OCI-LY7 (cell line): ENCODE measurements around the gene ATG4C. TPM values are rescaled to one million over a fixed set of nuclear protein-coding genes. Genes with fewer than 3 reads are reported as not detected.
A peak's percentile ranks its signal among the peaks of the same experiment; 100 is the strongest.

Experiments
- BruUV-seq: library from RNA; stranded (reverse); fragments of 400-500 nt; replicated peaks from 2 replicates; lab custom pipeline; 2021; lab: Mats Ljungman, UMichigan
- CTCF ChIA-PET: fragments of 300-600 bp; sonication (Branson Sonifier 250); formaldehyde crosslinking; loops from one replicate; lab custom pipeline; 2022; ENCODE audit warnings: antibody characterized with exemption; ENCODE audit not compliant: unreplicated experiment; lab: Charles Lee
- POLR2A ChIA-PET: fragments of 300-600 bp; sonication (Branson Sonifier 250); formaldehyde crosslinking; loops from one replicate; lab custom pipeline; 2022; ENCODE audit warnings: antibody characterized with exemption; lab: Charles Lee
- DNase-seq: peaks from one replicate; pipeline ENCODE4 v3.0.0-alpha.2; 2015; ENCODE audit warnings: low spot score
- H2AFZ ChIP-seq: fragments of 200-600 bp; sonication (generic), shearing (Covaris generic); 2 replicates; pipeline ENCODE4 v1.6.1; 2014; ENCODE audit warnings: mild to moderate bottlenecking, antibody characterized with exemption, low read length, moderate library complexity
- H3K27ac ChIP-seq: fragments of 200-600 bp; sonication (generic); 2 replicates; pipeline ENCODE4 v1.5.1; 2014; ENCODE audit warnings: mixed run types, low read depth, mild to moderate bottlenecking, moderate library complexity, low read length, inconsistent platforms; ENCODE audit not compliant: poor library complexity, severe bottlenecking
- H3K36me3 ChIP-seq: fragments of 200-600 bp; sonication (generic); 2 replicates; pipeline ENCODE4 v1.6.1; 2014; ENCODE audit warnings: mild to moderate bottlenecking, antibody characterized with exemption, low read length, moderate library complexity, mixed read lengths; ENCODE audit not compliant: insufficient read depth
- H3K4me1 ChIP-seq: fragments of 200-600 bp; sonication (generic); 2 replicates; pipeline ENCODE4 v1.5.1; 2014; ENCODE audit warnings: mild to moderate bottlenecking, low read length; ENCODE audit not compliant: insufficient read depth, poor library complexity, severe bottlenecking
- H3K4me2 ChIP-seq: fragments of 200-600 bp; sonication (generic); 2 replicates; pipeline ENCODE4 v1.6.1; 2014; ENCODE audit warnings: mild to moderate bottlenecking, low read length
- H3K4me3 ChIP-seq: fragments of 200-600 bp; sonication (generic); 2 replicates; pipeline ENCODE4 v1.5.1; 2014; ENCODE audit warnings: mild to moderate bottlenecking, low read depth, low read length; ENCODE audit not compliant: poor library complexity, severe bottlenecking
- H3K79me2 ChIP-seq: fragments of 200-600 bp; sonication (generic); 2 replicates; pipeline ENCODE4 v1.6.1; 2016; ENCODE audit warnings: low read depth, mild to moderate bottlenecking, low read length, moderate library complexity, mixed read lengths; ENCODE audit not compliant: insufficient read depth
- H3K9me2 ChIP-seq: fragments of 200-600 bp; sonication (generic); 2 replicates; pipeline ENCODE4 v1.6.1; 2016; ENCODE audit warnings: mild to moderate bottlenecking, low read length, mixed read lengths; ENCODE audit not compliant: insufficient read depth
- H3K9me3 ChIP-seq: fragments of 200-600 bp; sonication (generic); 2 replicates; pipeline ENCODE4 v1.6.1; 2014; ENCODE audit warnings: mild to moderate bottlenecking, mixed run types, low read length, mixed read lengths
- H4K20me1 ChIP-seq: fragments of 200-600 bp; sonication (generic); 2 replicates; pipeline ENCODE4 v1.6.1; 2014; ENCODE audit warnings: mild to moderate bottlenecking, antibody characterized with exemption, low read length, moderate library complexity, mixed read lengths; ENCODE audit not compliant: insufficient read depth
- CTCF ChIP-seq: fragments of 200-600 bp; sonication (generic); conservative IDR thresholded peaks from 2 replicates; pipeline ENCODE4 v1.5.1; 2014; ENCODE audit warnings: mild to moderate bottlenecking, antibody characterized with exemption, low read length, moderate library complexity, mixed read lengths
- EZH2phosphoT487 ChIP-seq: fragments of 200-600 bp; sonication (generic); IDR thresholded peaks from 2 replicates; pipeline ENCODE4 v1.6.1; 2018; ENCODE audit warnings: low read depth, borderline replicate concordance, mild to moderate bottlenecking, mixed run types, antibody characterized with exemption, low read length, moderate library complexity, mixed read lengths
- intact Hi-C: fragments of 100-400 bp; cut with micrococcal nuclease; formaldehyde crosslinking; loops from one replicate; pipeline ENCODE4 v1.10.0; 2022; ENCODE audit not compliant: unreplicated experiment
- total RNA-seq, 2 experiments: library from RNA; depleted of rRNA in 1 of 2; stranded (reverse); fragments of >200 nt in 1 of 2; shearing (Covaris generic) in 1 of 2; gene quantifications; 2 replicates each; pipeline ENCODE4 v1.2.3, GENCODE V29; 2014 to 2022

ATG4C gene
- total RNA-seq, 2 experiments from 2014 or later = 7.3 to 15.2 TPM

- Histone ChIP-seq H2AFZ (no peak overlapping the region), H3K36me3 (no peaks in the 10 kb centered on the region), H3K4me3 (no peak overlapping the region), H3K4me1 (peaks cover 22% of the 10 kb centered on the region), H3K9me3 (no peaks in the 10 kb centered on the region), H3K27ac (no peak overlapping the region), H3K79me2 (peaks cover 42% of the 10 kb centered on the region), H3K9me2 (no peaks in the 10 kb centered on the region), H4K20me1 (peaks cover 3% of the 10 kb centered on the region; the same call in 1 of the 2 replicates), H3K4me2 (no peak overlapping the region)
- intact Hi-C loops = loop anchor here (5.0 kb wide), 1 partner anchor 353 kb away; the partner anchor contains the start of gene USP1
- no peak for DNase-seq
- BruUV-seq = no TSS peak
- TF ChIP-seq EZH2phosphoT487 (no peak), CTCF (no peak)
- ChIA-PET POLR2A (interaction anchor here (0.6 to 1.4 kb wide), 2 partner anchors 16 to 39 kb away, joined by 3 to 4 read pairs; no protein-coding TSS in a partner anchor), CTCF (no interaction called here)
Observed at GRCh38 chr1:62790716-62791115, 6.8 kb downstream of the ATG4C start.

DNA sequence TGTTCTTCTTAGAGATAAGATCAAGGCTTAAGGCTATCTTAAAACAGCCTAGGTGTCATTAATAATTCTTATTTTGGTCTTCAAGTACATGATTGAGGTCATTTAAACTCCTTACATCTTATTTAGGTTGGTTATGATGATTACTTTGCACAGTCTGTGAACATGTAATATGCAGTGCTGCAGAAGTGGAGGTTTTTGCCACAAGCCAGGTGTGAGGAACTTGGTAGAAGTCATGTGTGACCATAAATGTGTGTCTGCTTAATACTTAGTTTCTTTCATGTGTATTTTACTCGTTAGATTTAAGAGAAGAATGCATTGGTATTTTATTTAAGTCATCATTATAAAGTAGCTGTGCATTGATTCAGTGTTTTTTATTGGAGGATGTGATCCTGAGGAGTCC, 10.1 kb downstream of the ATG4C start:
- H3K4me1 ChIP-seq = peaks cover 23% of the 10 kb centered on the region
- DNase-seq = peak; percentile 36
- ChIA-PET POLR2A (interaction anchor here (1.3 kb wide), 1 partner anchor 43 kb away, joined by 3 read pairs; no protein-coding TSS in a partner anchor), CTCF (no interaction called here)
- no peaks in the 10 kb centered on the region; the same call in 1 of the 2 replicates for H4K20me1 ChIP-seq
- H3K27ac ChIP-seq = peak overlapping the region; percentile 18
- H3K4me3 ChIP-seq = no peak overlapping the region
- H3K4me2 ChIP-seq = peak overlapping the region; percentile 36
- TF ChIP-seq CTCF (no peak), EZH2phosphoT487 (no peak)
- H2AFZ ChIP-seq = no peak overlapping the region
- no peaks in the 10 kb centered on the region for H3K9me2 ChIP-seq
- no peaks in the 10 kb centered on the region for H3K36me3 ChIP-seq
- intact Hi-C loops = loop anchor here (5.0 kb wide), 1 partner anchor 357 kb away; the partner anchor contains the start of gene USP1
- H3K79me2 ChIP-seq = peaks cover 22% of the 10 kb centered on the region; the same call in 1 of the 2 replicates
- no TSS peak for BruUV-seq
- no peaks in the 10 kb centered on the region for H3K9me3 ChIP-seq

GRCh38 chr1:62796221-62796620, 12.3 kb downstream of the ATG4C start:
- H4K20me1 ChIP-seq = no peaks in the 10 kb centered on the region
- ChIA-PET POLR2A (interaction anchor here (0.6 to 0.8 kb wide), 4 partner anchors 8 to 663 kb away, joined by 3 to 6 read pairs (median 4); no protein-coding TSS in a partner anchor), CTCF (no interaction called here)
- peaks cover 38% of the 10 kb centered on the region for H3K4me1 ChIP-seq
- TF ChIP-seq EZH2phosphoT487 (no peak), CTCF (no peak)
- H3K4me2 ChIP-seq = no peak overlapping the region
- no peaks in the 10 kb centered on the region for H3K9me3 ChIP-seq
- H3K27ac ChIP-seq = no peak overlapping the region
- no TSS peak for BruUV-seq
- no peak overlapping the region for H2AFZ ChIP-seq
- no peaks in the 10 kb centered on the region for H3K9me2 ChIP-seq
- no peak overlapping the region for H3K4me3 ChIP-seq
- peaks cover 11% of the 10 kb centered on the region; the same call in 1 of the 2 replicates for H3K79me2 ChIP-seq
- no peak for DNase-seq
- intact Hi-C loops = no loop called here
- no peaks in the 10 kb centered on the region for H3K36me3 ChIP-seq
